Mesendoderm (in vitro differentiated cells): ENCODE measurements around the gene RPN2.
A peak's percentile ranks its signal among the peaks of the same experiment; 100 is the strongest.

Source experiments
- DNase-seq: peaks from one replicate; pipeline ENCODE4 v3.0.0; 2013
- H2AK5ac ChIP-seq: 2 replicates; pipeline ENCODE4 v1.6.1; 2013; ENCODE audit warnings: low read length, inconsistent platforms
- H2BK120ac ChIP-seq: 2 replicates; pipeline ENCODE4 v1.6.1; 2013; ENCODE audit warnings: low read depth, mild to moderate bottlenecking, low read length, moderate library complexity, mixed read lengths
- H2BK15ac ChIP-seq: replicated peaks from 2 replicates; pipeline ENCODE4 v1.6.1; 2013; ENCODE audit warnings: low read depth, mild to moderate bottlenecking, moderate library complexity
- H2BK5ac ChIP-seq: 2 replicates; pipeline ENCODE4 v1.6.1; 2013; ENCODE audit warnings: low read length, inconsistent platforms
- H3K18ac ChIP-seq: 2 replicates; pipeline ENCODE4 v1.6.1; 2013; ENCODE audit warnings: mild to moderate bottlenecking, low read length, mixed read lengths
- H3K23ac ChIP-seq: one replicate; pipeline ENCODE4 v1.6.1; 2013; ENCODE audit warnings: low read length
- H3K27ac ChIP-seq: 2 replicates; pipeline ENCODE4 v1.5.1; 2013; ENCODE audit warnings: low read depth, mild to moderate bottlenecking, inconsistent platforms, low read length, moderate library complexity
- H3K27me3 ChIP-seq: 2 replicates; pipeline ENCODE4 v1.6.1; 2013; ENCODE audit warnings: low read length, control low read depth, mild to moderate bottlenecking, inconsistent platforms; ENCODE audit not compliant: insufficient read depth, poor library complexity
- H3K36me3 ChIP-seq: 2 replicates; pipeline ENCODE4 v1.6.1; 2013; ENCODE audit warnings: low read length, inconsistent platforms; ENCODE audit not compliant: control insufficient read depth, insufficient read depth
- H3K4ac ChIP-seq: one replicate; pipeline ENCODE4 v1.6.1; 2013; ENCODE audit warnings: low read depth, mild to moderate bottlenecking, low read length, moderate library complexity
- H3K4me1 ChIP-seq: 2 replicates; pipeline ENCODE4 v1.6.1; 2013; ENCODE audit warnings: low read depth, low read length, inconsistent platforms; ENCODE audit not compliant: control insufficient read depth
- H3K4me2 ChIP-seq: 2 replicates; pipeline ENCODE4 v1.6.1; 2013; ENCODE audit warnings: low read length
- H3K4me3 ChIP-seq: 2 replicates; pipeline ENCODE4 v1.5.1; 2013; ENCODE audit warnings: mild to moderate bottlenecking, low read length
- H3K56ac ChIP-seq: one replicate; pipeline ENCODE4 v1.6.1; 2013; ENCODE audit warnings: low read length
- H3K79me1 ChIP-seq: 2 replicates; pipeline ENCODE4 v1.6.1; 2013; ENCODE audit warnings: low read length, inconsistent platforms
- H3K79me2 ChIP-seq: 2 replicates; pipeline ENCODE4 v1.6.1; 2013; ENCODE audit warnings: mild to moderate bottlenecking, low read length; ENCODE audit not compliant: control insufficient read depth, insufficient read depth
- H3K9ac ChIP-seq: 2 replicates; pipeline ENCODE4 v1.6.1; 2013; ENCODE audit warnings: low read length, inconsistent platforms
- H4K5ac ChIP-seq: one replicate; pipeline ENCODE4 v1.6.1; 2013; ENCODE audit warnings: low read length
- H4K8ac ChIP-seq: one replicate; pipeline ENCODE4 v1.6.1; 2013; ENCODE audit warnings: low read depth, mild to moderate bottlenecking, control low read depth, low read length, moderate library complexity
- WGBS: extraction: QIAGEN DNeasy Blood & Tissue Kit; methylation state at CpG from one replicate; pipeline ENCODE4 v1.1.7; 2013; ENCODE audit warnings: low lambda C conversion rate, missing lambda C conversion rate; ENCODE audit not compliant: insufficient coverage; ENCODE audit errors: extremely low coverage; 5-methylcytosine and 5-hydroxymethylcytosine counted together

RPN2 gene

DNA sequence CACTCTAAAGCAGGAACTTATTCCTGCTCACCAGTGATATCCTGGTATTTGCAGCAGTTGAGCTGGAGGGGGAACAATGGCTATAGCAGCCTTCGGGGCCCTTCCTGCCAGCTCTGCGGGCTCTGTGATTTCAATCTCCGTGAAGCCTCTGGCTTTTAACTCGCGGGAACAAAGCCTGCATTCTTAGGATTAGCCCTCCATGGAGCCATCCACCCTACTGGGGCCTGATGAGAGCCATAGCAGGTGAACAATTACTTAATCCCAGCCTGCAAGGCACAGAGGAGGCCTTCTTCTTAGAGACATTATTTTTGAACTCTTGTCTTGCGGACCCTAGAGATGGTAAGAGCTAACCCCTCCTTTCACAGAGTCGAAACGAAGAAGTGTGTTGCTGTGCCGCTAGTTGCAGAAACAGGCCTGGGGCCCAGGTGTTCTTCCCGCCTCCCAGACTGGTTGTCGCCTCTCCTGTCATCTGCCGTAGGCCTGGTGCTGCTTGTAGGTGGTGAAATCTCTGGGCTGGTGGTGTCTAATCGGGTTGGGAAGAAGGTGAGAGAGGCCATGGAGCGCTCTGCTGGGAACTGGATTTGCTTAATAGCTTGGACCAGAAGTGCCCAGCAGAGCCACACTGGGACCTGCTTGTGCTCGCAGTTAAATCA, 72.8 kb downstream of the RPN2 start:
- no peak overlapping the region for H3K9ac ChIP-seq
- H2BK120ac ChIP-seq: no peak overlapping the region
- no peak overlapping the region for H2AK5ac ChIP-seq
- no peak overlapping the region for H2BK5ac ChIP-seq
- no peak overlapping the region for H3K18ac ChIP-seq
- H4K5ac ChIP-seq: no peak overlapping the region
- H2BK15ac ChIP-seq: no peak overlapping the region
- no peaks in the 10 kb centered on the region for H3K4me1 ChIP-seq
- H3K4me3 ChIP-seq: no peak overlapping the region
- H3K36me3 ChIP-seq: no peaks in the 10 kb centered on the region
- no peak overlapping the region for H4K8ac ChIP-seq
- H3K27ac ChIP-seq: peak overlapping the region; percentile 0
- no peak overlapping the region for H3K4me2 ChIP-seq
- no peak overlapping the region for H3K23ac ChIP-seq
- no CpG with 5 or more reads among the region's 15 CpGs for WGBS
- no peak overlapping the region for H3K4ac ChIP-seq
- H3K79me2 ChIP-seq: no peaks in the 10 kb centered on the region
- no peak overlapping the region for H3K56ac ChIP-seq
- no peaks in the 10 kb centered on the region for H3K27me3 ChIP-seq
- DNase-seq: peak; percentile 74
- no peaks in the 10 kb centered on the region for H3K79me1 ChIP-seq

DNA sequence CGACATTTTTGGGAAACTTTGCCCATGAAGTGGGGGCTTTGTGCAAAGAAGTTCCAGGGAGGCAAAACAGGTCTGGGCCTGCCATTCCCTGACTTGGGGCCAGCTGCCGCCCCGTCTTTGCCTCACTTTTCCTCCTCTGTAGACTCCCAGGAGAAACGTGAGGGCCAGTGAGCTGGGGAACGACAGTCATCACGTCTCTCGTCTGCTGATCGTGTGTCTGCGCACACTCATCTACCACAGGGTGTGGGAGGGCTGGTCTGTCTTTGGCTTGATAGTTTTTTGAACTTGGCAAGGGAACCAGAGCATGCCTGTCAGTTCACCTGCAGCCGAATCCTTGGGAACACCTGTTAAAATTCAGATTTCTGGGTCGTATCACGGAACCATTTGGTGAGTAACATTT, 74.0 kb downstream of the RPN2 start:
- Histone ChIP-seq H4K5ac (no peak overlapping the region), H4K8ac (no peak overlapping the region), H3K4ac (no peak overlapping the region), H2AK5ac (no peak overlapping the region), H2BK5ac (no peak overlapping the region), H3K56ac (no peak overlapping the region), H3K27me3 (no peaks in the 10 kb centered on the region), H3K9ac (no peak overlapping the region), H3K18ac (no peak overlapping the region), H3K4me3 (no peak overlapping the region), H3K4me1 (no peaks in the 10 kb centered on the region), H2BK15ac (no peak overlapping the region), H2BK120ac (no peak overlapping the region), H3K23ac (no peak overlapping the region), H3K36me3 (no peaks in the 10 kb centered on the region), H3K79me1 (no peaks in the 10 kb centered on the region), H3K27ac (no peak overlapping the region), H3K4me2 (no peak overlapping the region), H3K79me2 (no peaks in the 10 kb centered on the region)
- no peak for DNase-seq
- no CpG with 5 or more reads among the region's 12 CpGs for WGBS

DNA sequence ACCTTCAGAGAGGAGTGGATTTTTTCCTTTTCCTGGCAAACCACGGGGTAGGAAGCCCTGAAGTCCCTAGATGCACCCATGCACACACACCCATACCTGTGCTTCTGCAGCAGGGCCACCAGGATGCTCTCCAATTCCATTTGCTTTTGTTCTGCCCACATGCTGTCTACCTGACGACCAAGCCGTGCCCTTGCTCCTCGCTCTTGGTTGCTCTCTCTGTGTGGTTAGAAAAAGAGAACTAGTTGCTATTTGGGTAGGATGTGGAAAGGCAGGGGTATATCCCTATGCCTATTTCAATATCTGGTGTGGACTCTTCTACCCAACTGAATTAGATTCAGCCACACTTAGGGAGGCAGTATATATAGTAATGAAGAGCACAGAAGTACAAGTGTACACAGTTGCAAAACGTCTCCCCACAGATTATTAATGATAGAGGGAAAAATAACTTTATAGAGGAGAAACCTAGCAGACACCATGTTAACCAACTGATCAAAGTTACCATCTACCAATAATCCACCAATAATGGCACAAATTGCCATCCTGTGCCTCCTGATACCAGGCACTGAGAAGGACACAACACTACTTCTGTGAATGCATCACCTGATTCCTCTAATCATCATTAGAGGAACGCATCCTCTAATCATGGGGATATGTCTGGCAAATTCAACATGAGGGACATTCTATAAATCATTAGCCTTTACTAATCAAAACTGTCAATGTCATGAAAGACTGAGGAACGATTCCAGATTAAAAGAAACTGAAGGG, 75.2 kb downstream of the RPN2 start:
- Histone ChIP-seq H3K4me3 (no peak overlapping the region), H3K36me3 (no peaks in the 10 kb centered on the region), H3K4me1 (no peaks in the 10 kb centered on the region), H4K5ac (no peak overlapping the region), H3K27ac (no peak overlapping the region), H3K4me2 (no peak overlapping the region), H2BK15ac (no peak overlapping the region), H2BK120ac (no peak overlapping the region), H3K4ac (no peak overlapping the region), H3K79me2 (no peaks in the 10 kb centered on the region), H3K23ac (no peak overlapping the region), H3K56ac (no peak overlapping the region), H3K27me3 (no peaks in the 10 kb centered on the region), H3K9ac (no peak overlapping the region), H4K8ac (no peak overlapping the region), H2BK5ac (no peak overlapping the region), H2AK5ac (no peak overlapping the region), H3K18ac (no peak overlapping the region), H3K79me1 (no peaks in the 10 kb centered on the region)
- no peak for DNase-seq
- WGBS: no CpG with 5 or more reads among the region's 7 CpGs

DNA sequence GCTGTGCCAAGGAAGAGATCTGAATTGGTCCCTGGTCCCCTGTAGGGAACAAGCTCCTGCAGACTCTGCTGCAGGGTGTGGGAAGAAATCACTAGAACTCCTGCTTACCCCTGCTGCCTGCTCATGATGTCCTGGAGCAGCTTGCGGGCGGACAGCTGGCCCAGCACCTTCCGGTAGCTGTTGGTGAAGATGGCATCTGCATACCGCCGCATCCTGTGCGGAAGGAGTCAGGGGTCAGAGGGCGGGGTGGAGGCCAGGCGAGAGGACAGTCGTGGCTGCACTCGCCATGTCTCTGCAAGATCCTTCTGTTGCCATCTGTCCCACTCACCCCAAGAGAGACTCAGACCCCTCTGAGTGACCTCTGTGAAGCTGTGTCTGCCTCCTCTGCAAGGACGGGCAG, 77.2 kb downstream of the RPN2 start:
- no peak overlapping the region for H3K23ac ChIP-seq
- no peak overlapping the region for H4K8ac ChIP-seq
- no peak overlapping the region for H2BK120ac ChIP-seq
- no peak for DNase-seq
- no peak overlapping the region for H3K9ac ChIP-seq
- no peaks in the 10 kb centered on the region for H3K79me1 ChIP-seq
- H2BK5ac ChIP-seq: no peak overlapping the region
- no CpG with 5 or more reads among the region's 11 CpGs for WGBS
- no peak overlapping the region for H3K4me2 ChIP-seq
- no peak overlapping the region for H2BK15ac ChIP-seq
- no peaks in the 10 kb centered on the region for H3K27me3 ChIP-seq
- no peak overlapping the region for H2AK5ac ChIP-seq
- H3K27ac ChIP-seq: no peak overlapping the region
- H3K4me1 ChIP-seq: no peaks in the 10 kb centered on the region
- no peak overlapping the region for H3K4ac ChIP-seq
- no peak overlapping the region for H3K4me3 ChIP-seq
- H3K18ac ChIP-seq: no peak overlapping the region
- no peak overlapping the region for H3K56ac ChIP-seq
- H4K5ac ChIP-seq: no peak overlapping the region
- no peaks in the 10 kb centered on the region for H3K36me3 ChIP-seq
- H3K79me2 ChIP-seq: no peaks in the 10 kb centered on the region

DNA sequence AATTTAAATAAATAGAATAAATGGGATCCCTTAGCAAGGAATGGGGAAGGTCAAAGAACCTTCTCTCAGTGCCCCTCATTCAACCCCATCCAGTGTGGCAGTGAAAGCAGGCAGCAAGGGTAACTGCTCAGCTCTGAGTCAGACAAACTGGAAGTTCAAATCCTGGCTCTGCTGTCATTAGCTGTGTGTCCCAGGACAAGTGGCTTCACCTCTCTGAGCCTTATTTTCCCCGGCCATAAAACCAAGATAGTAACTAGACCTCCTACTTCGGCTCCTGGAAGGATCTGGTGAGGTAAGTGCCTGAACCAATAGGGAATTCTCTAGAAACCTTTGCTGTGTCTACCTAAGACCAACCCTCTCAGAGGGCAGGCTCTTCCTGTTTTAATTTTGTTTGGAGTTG, 78.4 kb downstream of the RPN2 start:
- Histone ChIP-seq H3K4me1 (no peaks in the 10 kb centered on the region), H3K27ac (no peak overlapping the region)
- no CpG with 5 or more reads among the region's 2 CpGs for WGBS

More for the DNA sequence above, 78.4 kb downstream of the RPN2 start:
- no peak overlapping the region for H3K4me2 ChIP-seq
- no peaks in the 10 kb centered on the region for H3K27me3 ChIP-seq
- no peaks in the 10 kb centered on the region for H3K79me1 ChIP-seq
- H2BK120ac ChIP-seq: no peak overlapping the region
- H3K36me3 ChIP-seq: no peaks in the 10 kb centered on the region
- H3K56ac ChIP-seq: no peak overlapping the region
- no peak overlapping the region for H3K23ac ChIP-seq
- H3K18ac ChIP-seq: no peak overlapping the region
- H3K79me2 ChIP-seq: no peaks in the 10 kb centered on the region
- H4K8ac ChIP-seq: no peak overlapping the region
- H3K4me3 ChIP-seq: no peak overlapping the region
- DNase-seq: peak; percentile 27
- H2BK5ac ChIP-seq: no peak overlapping the region
- H4K5ac ChIP-seq: no peak overlapping the region
- no peak overlapping the region for H2BK15ac ChIP-seq
- no peak overlapping the region for H3K4ac ChIP-seq
- H3K9ac ChIP-seq: no peak overlapping the region
- no peak overlapping the region for H2AK5ac ChIP-seq
